ENCODE results near the gene NF2. TPM values are rescaled to one million over a fixed set of nuclear protein-coding genes. Genes with fewer than 3 reads are reported as not detected.

Gene NF2
- polyA plus RNA-seq, 2 of the 4 experiments (the other 2 are of a cell fraction), result 14.4 to 23.7 TPM

DNA sequence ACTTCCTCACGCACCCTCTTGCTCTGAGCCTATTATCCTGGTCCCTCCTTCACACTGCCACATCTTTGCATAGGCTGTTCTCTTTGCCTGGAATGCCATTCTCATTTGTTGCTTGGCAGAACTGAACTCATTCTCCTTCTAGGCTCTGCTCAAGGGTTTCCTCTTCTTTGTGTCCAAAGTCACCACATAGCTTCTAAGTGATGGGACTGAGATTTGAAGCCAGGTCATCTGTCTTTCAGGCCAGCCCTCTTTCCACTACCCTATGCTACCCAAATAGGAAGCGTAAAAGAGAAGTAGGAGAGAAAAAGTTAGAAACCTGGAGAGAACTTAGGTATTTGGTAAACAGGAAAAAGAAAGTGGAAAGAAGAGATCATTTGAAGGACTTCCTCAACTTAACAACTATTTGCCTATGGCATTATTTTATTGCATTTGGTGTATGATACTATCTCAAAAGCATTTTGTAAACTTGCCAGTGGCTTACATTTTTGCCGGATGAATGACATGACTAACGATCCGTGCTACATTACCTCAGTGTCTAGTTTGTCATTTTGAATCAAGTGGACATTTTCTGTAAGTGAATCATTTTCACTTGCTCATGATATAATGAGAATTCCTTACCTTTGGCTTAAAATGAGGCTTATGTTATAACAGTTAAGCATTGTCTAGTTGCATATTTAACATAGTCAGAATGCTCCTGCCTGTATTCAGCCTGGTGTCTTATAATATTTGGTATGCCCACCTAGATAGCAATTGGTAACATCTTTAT lies 18.5 kb downstream of the NF2 start:
- peak; percentile 69 to 86 for DNase-seq (ENCODE audit: low read depth in 1 of 2, low spot score in 1 of 2)
- CTCF ChIA-PET, result interaction anchor here (1.0 to 1.5 kb wide), 4 partner anchors 23 to 466 kb away, joined by 3 to 4 read pairs (median 3); no protein-coding TSS in a partner anchor
- under 1% methylated on average over 5 of the region's 5 CpGs for WGBS (ENCODE audit: missing lambda C conversion rate)
- Histone ChIP-seq H3K4me3 (peak overlapping the region; percentile 23), H3K9me3 (no peaks in the 10 kb centered on the region), H3K4me1 (peaks cover 96% of the 10 kb centered on the region), H3K4me2 (peak overlapping the region; percentile 91), H3K27ac (peak overlapping the region; percentile 93 to 94)
- ATAC-seq, result peak; percentile 82 to 86
- TF ChIP-seq, protein P1, sequence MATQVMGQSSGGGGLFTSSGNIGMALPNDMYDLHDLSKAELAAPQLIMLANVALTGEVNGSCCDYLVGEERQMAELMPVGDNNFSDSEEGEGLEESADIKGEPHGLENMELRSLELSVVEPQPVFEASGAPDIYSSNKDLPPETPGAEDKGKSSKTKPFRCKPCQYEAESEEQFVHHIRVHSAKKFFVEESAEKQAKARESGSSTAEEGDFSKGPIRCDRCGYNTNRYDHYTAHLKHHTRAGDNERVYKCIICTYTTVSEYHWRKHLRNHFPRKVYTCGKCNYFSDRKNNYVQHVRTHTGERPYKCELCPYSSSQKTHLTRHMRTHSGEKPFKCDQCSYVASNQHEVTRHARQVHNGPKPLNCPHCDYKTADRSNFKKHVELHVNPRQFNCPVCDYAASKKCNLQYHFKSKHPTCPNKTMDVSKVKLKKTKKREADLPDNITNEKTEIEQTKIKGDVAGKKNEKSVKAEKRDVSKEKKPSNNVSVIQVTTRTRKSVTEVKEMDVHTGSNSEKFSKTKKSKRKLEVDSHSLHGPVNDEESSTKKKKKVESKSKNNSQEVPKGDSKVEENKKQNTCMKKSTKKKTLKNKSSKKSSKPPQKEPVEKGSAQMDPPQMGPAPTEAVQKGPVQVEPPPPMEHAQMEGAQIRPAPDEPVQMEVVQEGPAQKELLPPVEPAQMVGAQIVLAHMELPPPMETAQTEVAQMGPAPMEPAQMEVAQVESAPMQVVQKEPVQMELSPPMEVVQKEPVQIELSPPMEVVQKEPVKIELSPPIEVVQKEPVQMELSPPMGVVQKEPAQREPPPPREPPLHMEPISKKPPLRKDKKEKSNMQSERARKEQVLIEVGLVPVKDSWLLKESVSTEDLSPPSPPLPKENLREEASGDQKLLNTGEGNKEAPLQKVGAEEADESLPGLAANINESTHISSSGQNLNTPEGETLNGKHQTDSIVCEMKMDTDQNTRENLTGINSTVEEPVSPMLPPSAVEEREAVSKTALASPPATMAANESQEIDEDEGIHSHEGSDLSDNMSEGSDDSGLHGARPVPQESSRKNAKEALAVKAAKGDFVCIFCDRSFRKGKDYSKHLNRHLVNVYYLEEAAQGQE (IDR thresholded peaks at IDR 0.05), result no peak
- TF ChIP-seq GATA3 (IDR thresholded peaks at IDR 0.05; ENCODE audit: borderline replicate concordance) (peak; percentile 95), KDM1A (IDR thresholded peaks at IDR 0.05; ENCODE audit: low read depth) (no peak), HEYL (CRISPR knock-in tag; IDR thresholded peaks at IDR 0.05) (no peak), MAFK (IDR thresholded peaks at IDR 0.05; ENCODE audit: partially characterized antibody) (peak; percentile 61), CHD4 (IDR thresholded peaks at IDR 0.05; ENCODE audit: borderline replicate concordance) (no peak), FOSL2 (IDR thresholded peaks at IDR 0.05) (peak; percentile 77), FOSL2 (CRISPR knock-in tag; IDR thresholded peaks at IDR 0.05) (peak; percentile 91), CHD2 (IDR thresholded peaks at IDR 0.05; ENCODE audit: low read length, partially characterized antibody) (no peak), ZFP36 (IDR thresholded peaks at IDR 0.05; ENCODE audit: borderline replicate concordance, partially characterized antibody) (no peak), EP300 (IDR thresholded peaks at IDR 0.05) (peak; percentile 82 to 89; a peak in 4 of 5 replicates), HOXA7 (CRISPR knock-in tag; IDR thresholded peaks at IDR 0.05) (no peak), BHLHE40 (IDR thresholded peaks at IDR 0.05; ENCODE audit: low read depth, low read length) (no peak), NR3C1 (IDR thresholded peaks at IDR 0.05) (no peak), JUN (IDR thresholded peaks at IDR 0.05) (peak; percentile 53 to 74; a peak in 3 of 5 replicates), JUNB (IDR thresholded peaks at IDR 0.05) (peak; percentile 94), RFX5 (IDR thresholded peaks at IDR 0.05) (peak; percentile 90), FOXS1 (CRISPR knock-in tag; IDR thresholded peaks at IDR 0.05) (no peak), CEBPB (IDR thresholded peaks at IDR 0.05) (peak in 1 of 2 experiments; percentile 65; a peak in 2 of 4 replicates), CBX8 (IDR thresholded peaks at IDR 0.05) (no peak)
- TF ChIP-seq, protein P2, sequence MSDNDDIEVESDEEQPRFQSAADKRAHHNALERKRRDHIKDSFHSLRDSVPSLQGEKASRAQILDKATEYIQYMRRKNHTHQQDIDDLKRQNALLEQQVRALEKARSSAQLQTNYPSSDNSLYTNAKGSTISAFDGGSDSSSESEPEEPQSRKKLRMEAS (IDR thresholded peaks at IDR 0.05), result peak; percentile 52; the same call in 1 of the 2 replicates
- no peak for FAIRE-seq
- POLR2A ChIA-PET, result no interaction called here

DNA sequence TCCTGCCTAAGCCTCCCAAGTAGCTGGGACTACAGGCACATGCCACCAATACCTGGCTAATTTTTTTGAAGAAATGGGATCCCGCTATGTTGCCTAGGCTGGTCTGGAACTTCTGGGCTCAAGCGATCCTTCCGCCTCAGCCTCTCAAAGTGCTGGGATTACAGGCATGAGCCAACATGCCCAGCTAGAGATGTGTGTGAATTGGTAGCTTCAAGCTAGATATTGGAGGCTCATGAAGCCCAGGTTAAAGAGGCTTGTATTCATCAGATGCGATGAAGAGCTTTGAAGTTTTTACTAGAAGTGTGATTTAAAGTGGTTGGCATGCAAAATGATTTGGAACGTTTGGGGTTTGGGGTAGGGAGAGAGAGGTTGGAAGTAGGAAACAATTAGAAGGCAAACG lies 19.6 kb downstream of the NF2 start:
- Histone ChIP-seq H3K4me1 (peaks cover 93% of the 10 kb centered on the region), H3K4me2 (peak overlapping the region; percentile 91), H3K27ac (peak overlapping the region; percentile 93 to 94), H3K4me3 (no peak overlapping the region), H3K9me3 (no peaks in the 10 kb centered on the region)
- ATAC-seq, result no peak
- no peak for FAIRE-seq
- ChIA-PET CTCF (interaction anchor here (1.0 to 1.6 kb wide), 6 partner anchors 12 to 466 kb away, joined by 3 to 6 read pairs (median 3); partner anchors contain the start of gene THOC5), POLR2A (interaction anchor here (1.4 kb wide), 1 partner anchor 19 kb away, joined by 3 read pairs; no protein-coding TSS in a partner anchor)
- WGBS (ENCODE audit: missing lambda C conversion rate), result 80% methylated on average over 6 of the region's 6 CpGs
- no peak for DNase-seq (ENCODE audit: low read depth in 1 of 2, low spot score in 1 of 2)
- TF ChIP-seq TP53 (CRISPR knock-in tag; IDR thresholded peaks at IDR 0.05), result no peak
- no peak for TF ChIP-seq CBX2 (IDR thresholded peaks at IDR 0.05; ENCODE audit: borderline replicate concordance, low read depth)

Measured in A549 (cell line).